Measurements from ENCODE around the gene RALGAPA2.

DNA sequence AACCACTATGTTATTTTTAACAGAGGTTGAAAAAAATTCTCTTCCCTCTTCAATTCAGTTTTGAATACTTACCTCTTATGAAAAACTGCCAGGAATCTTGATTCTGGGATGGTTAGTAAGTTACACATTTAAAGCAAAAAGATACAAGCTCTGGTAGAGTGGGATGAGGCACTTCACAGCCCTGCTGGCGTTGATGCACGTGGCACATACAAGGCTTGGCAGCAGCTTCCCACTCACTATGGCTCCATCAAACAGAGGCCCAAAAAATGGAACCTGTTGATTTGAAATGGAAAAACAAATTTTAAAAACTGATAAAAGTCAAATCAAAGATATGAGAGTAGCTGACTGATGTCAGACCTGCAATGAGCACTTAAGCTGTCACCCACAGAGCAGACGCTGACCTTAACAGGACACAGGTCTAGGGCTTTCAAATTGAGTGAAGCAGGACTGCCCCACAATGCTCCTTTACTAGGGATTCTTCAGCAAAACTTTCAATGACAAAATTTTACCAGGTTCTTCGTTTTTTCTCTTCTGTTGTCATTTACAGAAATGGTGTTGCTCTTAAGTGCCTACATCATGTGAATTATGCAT lies 239.7 kb downstream of the RALGAPA2 start:
- TF ChIP-seq, protein P1, sequence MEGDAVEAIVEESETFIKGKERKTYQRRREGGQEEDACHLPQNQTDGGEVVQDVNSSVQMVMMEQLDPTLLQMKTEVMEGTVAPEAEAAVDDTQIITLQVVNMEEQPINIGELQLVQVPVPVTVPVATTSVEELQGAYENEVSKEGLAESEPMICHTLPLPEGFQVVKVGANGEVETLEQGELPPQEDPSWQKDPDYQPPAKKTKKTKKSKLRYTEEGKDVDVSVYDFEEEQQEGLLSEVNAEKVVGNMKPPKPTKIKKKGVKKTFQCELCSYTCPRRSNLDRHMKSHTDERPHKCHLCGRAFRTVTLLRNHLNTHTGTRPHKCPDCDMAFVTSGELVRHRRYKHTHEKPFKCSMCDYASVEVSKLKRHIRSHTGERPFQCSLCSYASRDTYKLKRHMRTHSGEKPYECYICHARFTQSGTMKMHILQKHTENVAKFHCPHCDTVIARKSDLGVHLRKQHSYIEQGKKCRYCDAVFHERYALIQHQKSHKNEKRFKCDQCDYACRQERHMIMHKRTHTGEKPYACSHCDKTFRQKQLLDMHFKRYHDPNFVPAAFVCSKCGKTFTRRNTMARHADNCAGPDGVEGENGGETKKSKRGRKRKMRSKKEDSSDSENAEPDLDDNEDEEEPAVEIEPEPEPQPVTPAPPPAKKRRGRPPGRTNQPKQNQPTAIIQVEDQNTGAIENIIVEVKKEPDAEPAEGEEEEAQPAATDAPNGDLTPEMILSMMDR (IDR thresholded peaks at IDR 0.05; ENCODE audit: poor library complexity, severe bottlenecking), result no peak
- TF ChIP-seq POLR2AphosphoS5 (IDR thresholded peaks at IDR 0.05), result no peak
- no peak for TF ChIP-seq EZH2 (IDR thresholded peaks at IDR 0.05; ENCODE audit: borderline replicate concordance, insufficient read depth, low read length, poor library complexity, severe bottlenecking)

Data from neural cell (in vitro differentiated cells).